Activated CD8-positive, alpha-beta T cell treated with anti-CD3 and anti-CD28 coated beads, Interleukin-2, amount 10 ng/mL, durations not matched to agents 7 days and 5 days (primary cell): ENCODE data around the gene LMO2. TPM values are rescaled to one million over a fixed set of nuclear protein-coding genes. Genes with fewer than 3 reads are reported as not detected.
"Not testable (repeated sequence)": the region's sequence is repeated elsewhere in the genome, so short reads cannot be mapped to it uniquely, and the experiment has no call there.

ENCODE experiments used
- ATAC-seq: fragments of 150-1000 bp; cut with Tn5 transposase; one replicate; pipeline ENCODE4 v1.10.0; 2021; ENCODE audit warnings: moderate library complexity
- CTCF ChIA-PET: fragments of 350-600 bp; sonication (Branson Sonifier 250); formaldehyde crosslinking; loops from one replicate; lab custom pipeline; 2021; ENCODE audit warnings: antibody characterized with exemption; lab: Charles Lee
- POLR2A ChIA-PET: fragments of 350-600 bp; sonication (Branson Sonifier 250); formaldehyde crosslinking; loops from one replicate; lab custom pipeline; 2021; ENCODE audit warnings: antibody characterized with exemption; lab: Charles Lee
- DNase-seq: peaks from one replicate; pipeline ENCODE4 v3.0.0-alpha.2; 2020
- H3K27ac Mint-ChIP-seq: one replicate; pipeline ENCODE4 v1.8.0; 2021; ENCODE audit warnings: mild to moderate bottlenecking, mixed read lengths
- H3K27me3 Mint-ChIP-seq: one replicate; pipeline ENCODE4 v1.8.0; 2021; ENCODE audit warnings: low read depth, mixed read lengths
- H3K36me3 Mint-ChIP-seq: one replicate; pipeline ENCODE4 v1.8.0; 2021; ENCODE audit warnings: low read depth, mixed read lengths
- H3K4me1 Mint-ChIP-seq: one replicate; pipeline ENCODE4 v1.8.0; 2021; ENCODE audit warnings: low read depth, mixed read lengths
- H3K4me3 Mint-ChIP-seq: one replicate; pipeline ENCODE4 v1.8.0; 2021; ENCODE audit warnings: mild to moderate bottlenecking, mixed read lengths
- H3K9me3 Mint-ChIP-seq: one replicate; pipeline ENCODE4 v1.8.0; 2022; ENCODE audit warnings: mixed read lengths; ENCODE audit not compliant: insufficient read depth
- total RNA-seq, 2 experiments: library from RNA; stranded (reverse); gene quantifications; one replicate each; pipeline ENCODE4 v1.2.3, GENCODE V29; 2021

LMO2 gene
- total RNA-seq, 2 experiments from 2014 or later, result not detected

GRCh38 chr11:33928564-33928963 lies 36.7 kb upstream of the LMO2 start:
- Mint-ChIP-seq H3K36me3 (peaks cover 3% of the 10 kb centered on the region), H3K4me1 (peaks cover 2% of the 10 kb centered on the region), H3K9me3 (peaks cover 15% of the 10 kb centered on the region), H3K27me3 (peaks cover 21% of the 10 kb centered on the region), H3K4me3 (no peak overlapping the region), H3K27ac (no peak overlapping the region)
- POLR2A ChIA-PET, result no interaction called here
- no peak for DNase-seq
- no peak for ATAC-seq
- CTCF ChIA-PET, result no interaction called here

- ATAC-seq, result no peak
- ChIA-PET CTCF (no interaction called here), POLR2A (no interaction called here)
- Mint-ChIP-seq H3K27me3 (peaks cover 24% of the 10 kb centered on the region), H3K4me3 (no peak overlapping the region), H3K9me3 (peaks cover 3% of the 10 kb centered on the region), H3K27ac (no peak overlapping the region), H3K4me1 (no peaks in the 10 kb centered on the region), H3K36me3 (no peaks in the 10 kb centered on the region)
- no peak for DNase-seq
Observed at GRCh38 chr11:33926671-33927552, 35.0 kb upstream of the LMO2 start.

- no peaks in the 10 kb centered on the region for H3K36me3 Mint-ChIP-seq
- no peaks in the 10 kb centered on the region for H3K9me3 Mint-ChIP-seq
- no peaks in the 10 kb centered on the region for H3K4me1 Mint-ChIP-seq
- ATAC-seq (no peak), DNase-seq (no peak)
- no peak overlapping the region for H3K27ac Mint-ChIP-seq
- ChIA-PET CTCF (no interaction called here), POLR2A (no interaction called here)
- H3K4me3 Mint-ChIP-seq, result no peak overlapping the region
- peaks cover 19% of the 10 kb centered on the region for H3K27me3 Mint-ChIP-seq
Observed at GRCh38 chr11:33924341-33924740, 32.5 kb upstream of the LMO2 start.

GRCh38 chr11:33923626-33924025 lies 31.8 kb upstream of the LMO2 start:
- DNase-seq (no peak), ATAC-seq (no peak)
- Mint-ChIP-seq H3K36me3 (no peaks in the 10 kb centered on the region), H3K27me3 (peaks cover 16% of the 10 kb centered on the region), H3K4me3 (no peak overlapping the region), H3K9me3 (no peaks in the 10 kb centered on the region), H3K4me1 (no peaks in the 10 kb centered on the region), H3K27ac (no peak overlapping the region)
- CTCF ChIA-PET, result no interaction called here
- POLR2A ChIA-PET, result no interaction called here

- CTCF ChIA-PET, result no interaction called here
- Mint-ChIP-seq H3K4me1 (no peaks in the 10 kb centered on the region), H3K36me3 (no peaks in the 10 kb centered on the region), H3K4me3 (no peak overlapping the region), H3K9me3 (no peaks in the 10 kb centered on the region), H3K27ac (no peak overlapping the region), H3K27me3 (peaks cover 15% of the 10 kb centered on the region)
- POLR2A ChIA-PET, result no interaction called here
- ATAC-seq (no peak), DNase-seq (no peak)
Observed at GRCh38 chr11:33920838-33921613, 29.1 kb upstream of the LMO2 start.

GRCh38 chr11:33919645-33920044 lies 27.8 kb upstream of the LMO2 start:
- no peaks in the 10 kb centered on the region for H3K4me1 Mint-ChIP-seq
- ChIA-PET CTCF (no interaction called here), POLR2A (no interaction called here)
- ATAC-seq (no peak), DNase-seq (no peak)
- H3K27me3 Mint-ChIP-seq, result peaks cover 20% of the 10 kb centered on the region
- no peak overlapping the region for H3K27ac Mint-ChIP-seq
- H3K4me3 Mint-ChIP-seq, result no peak overlapping the region
- no peaks in the 10 kb centered on the region for H3K36me3 Mint-ChIP-seq
- no peaks in the 10 kb centered on the region for H3K9me3 Mint-ChIP-seq

GRCh38 chr11:33917402-33917801 lies 25.5 kb upstream of the LMO2 start:
- H3K27ac Mint-ChIP-seq, DNase-seq, H3K9me3 Mint-ChIP-seq, H3K4me3 Mint-ChIP-seq, POLR2A ChIA-PET, ATAC-seq, H3K4me1 Mint-ChIP-seq, H3K36me3 Mint-ChIP-seq, CTCF ChIA-PET: not testable (repeated sequence)
- H3K27me3 Mint-ChIP-seq, result peaks cover 20% of the 10 kb centered on the region

- ChIA-PET POLR2A (no interaction called here), CTCF (no interaction called here)
- Mint-ChIP-seq H3K36me3 (no peaks in the 10 kb centered on the region), H3K27me3 (peaks cover 21% of the 10 kb centered on the region), H3K4me1 (no peaks in the 10 kb centered on the region), H3K27ac (no peak overlapping the region), H3K4me3 (no peak overlapping the region), H3K9me3 (no peaks in the 10 kb centered on the region)
- ATAC-seq, result no peak
- DNase-seq, result no peak
Observed at GRCh38 chr11:33916736-33917135, 24.9 kb upstream of the LMO2 start.

GRCh38 chr11:33915526-33915925 lies 23.6 kb upstream of the LMO2 start:
- H3K9me3 Mint-ChIP-seq, result no peaks in the 10 kb centered on the region
- ATAC-seq (no peak), DNase-seq (no peak)
- CTCF ChIA-PET, result no interaction called here
- no peaks in the 10 kb centered on the region for H3K36me3 Mint-ChIP-seq
- H3K4me3 Mint-ChIP-seq, result no peak overlapping the region
- no peak overlapping the region for H3K27ac Mint-ChIP-seq
- POLR2A ChIA-PET, result no interaction called here
- no peaks in the 10 kb centered on the region for H3K4me1 Mint-ChIP-seq
- peaks cover 22% of the 10 kb centered on the region for H3K27me3 Mint-ChIP-seq

- no peaks in the 10 kb centered on the region for H3K36me3 Mint-ChIP-seq
- no peak overlapping the region for H3K4me3 Mint-ChIP-seq
- no peak overlapping the region for H3K27ac Mint-ChIP-seq
- ChIA-PET CTCF (no interaction called here), POLR2A (no interaction called here)
- ATAC-seq (no peak), DNase-seq (no peak)
- peaks cover 34% of the 10 kb centered on the region for H3K27me3 Mint-ChIP-seq
- no peaks in the 10 kb centered on the region for H3K4me1 Mint-ChIP-seq
- no peaks in the 10 kb centered on the region for H3K9me3 Mint-ChIP-seq
Observed at GRCh38 chr11:33913991-33914390, 22.1 kb upstream of the LMO2 start.

- CTCF ChIA-PET, result no interaction called here
- no peaks in the 10 kb centered on the region for H3K4me1 Mint-ChIP-seq
- POLR2A ChIA-PET, result no interaction called here
Observed at GRCh38 chr11:33912405-33913361, 20.8 kb upstream of the LMO2 start.

More at GRCh38 chr11:33912405-33913361, 20.8 kb upstream of the LMO2 start:
- no peak overlapping the region for H3K27ac Mint-ChIP-seq
- no peaks in the 10 kb centered on the region for H3K36me3 Mint-ChIP-seq
- H3K9me3 Mint-ChIP-seq, result no peaks in the 10 kb centered on the region
- peaks cover 32% of the 10 kb centered on the region for H3K27me3 Mint-ChIP-seq
- H3K4me3 Mint-ChIP-seq, result no peak overlapping the region
- DNase-seq, result no peak
- ATAC-seq, result no peak
